ENCODE data around the gene MAN2A1. TPM values are rescaled to one million over a fixed set of nuclear protein-coding genes. Genes with fewer than 3 reads are reported as not detected.
"Not testable (repeated sequence)": the region's sequence is repeated elsewhere in the genome, so short reads cannot be mapped to it uniquely, and the experiment has no call there.

Gene MAN2A1
- total RNA-seq, 2 donors from 2014 or later: 60.7 to 62.1 TPM

DNA sequence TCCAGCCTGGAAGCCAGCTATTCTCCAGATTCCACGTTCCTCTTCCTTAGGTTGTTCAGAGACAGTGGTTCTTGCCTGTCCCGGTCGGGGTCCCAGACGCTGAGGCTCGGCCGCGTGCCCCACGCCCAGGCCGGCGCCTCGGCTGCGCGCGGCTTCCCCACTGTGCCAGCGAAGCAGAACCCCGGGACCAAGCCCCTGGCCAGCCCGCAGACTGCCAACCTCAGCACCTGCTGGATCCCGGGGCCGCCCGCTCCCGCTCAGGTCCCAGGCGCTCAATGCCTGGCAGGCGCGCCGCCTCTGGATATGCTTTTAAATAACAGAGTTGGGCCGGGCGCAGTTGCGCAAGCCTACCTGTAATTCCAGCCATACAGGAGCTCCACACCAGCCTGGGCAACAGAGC lies 195.5 kb downstream of the MAN2A1 start:
- TF ChIP-seq, protein P1, sequence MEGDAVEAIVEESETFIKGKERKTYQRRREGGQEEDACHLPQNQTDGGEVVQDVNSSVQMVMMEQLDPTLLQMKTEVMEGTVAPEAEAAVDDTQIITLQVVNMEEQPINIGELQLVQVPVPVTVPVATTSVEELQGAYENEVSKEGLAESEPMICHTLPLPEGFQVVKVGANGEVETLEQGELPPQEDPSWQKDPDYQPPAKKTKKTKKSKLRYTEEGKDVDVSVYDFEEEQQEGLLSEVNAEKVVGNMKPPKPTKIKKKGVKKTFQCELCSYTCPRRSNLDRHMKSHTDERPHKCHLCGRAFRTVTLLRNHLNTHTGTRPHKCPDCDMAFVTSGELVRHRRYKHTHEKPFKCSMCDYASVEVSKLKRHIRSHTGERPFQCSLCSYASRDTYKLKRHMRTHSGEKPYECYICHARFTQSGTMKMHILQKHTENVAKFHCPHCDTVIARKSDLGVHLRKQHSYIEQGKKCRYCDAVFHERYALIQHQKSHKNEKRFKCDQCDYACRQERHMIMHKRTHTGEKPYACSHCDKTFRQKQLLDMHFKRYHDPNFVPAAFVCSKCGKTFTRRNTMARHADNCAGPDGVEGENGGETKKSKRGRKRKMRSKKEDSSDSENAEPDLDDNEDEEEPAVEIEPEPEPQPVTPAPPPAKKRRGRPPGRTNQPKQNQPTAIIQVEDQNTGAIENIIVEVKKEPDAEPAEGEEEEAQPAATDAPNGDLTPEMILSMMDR (conservative IDR thresholded peaks at IDR 0.05): no peak
- H3K27me3 Mint-ChIP-seq (ENCODE audit: insufficient read depth): peaks cover 6% of the 10 kb centered on the region
- H3K4me1 ChIP-seq (ENCODE audit: control insufficient read depth, insufficient read depth, low read length): no peaks in the 10 kb centered on the region
- no peaks in the 10 kb centered on the region for H3K9me3 Mint-ChIP-seq
- H3K4me3 Mint-ChIP-seq: no peak overlapping the region
- H3K27ac Mint-ChIP-seq: no peak overlapping the region
- no peaks in the 10 kb centered on the region for H3K4me1 Mint-ChIP-seq
- DNase-seq: no peak
- H3K4me3 ChIP-seq (ENCODE audit: low read length): no peak overlapping the region
- H3K27ac ChIP-seq (ENCODE audit: low read depth, low read length): no peak overlapping the region
- no peak overlapping the region for H3K9ac ChIP-seq (ENCODE audit: extremely low read depth, low read length, poor library complexity, severe bottlenecking)
- H3K36me3 Mint-ChIP-seq (ENCODE audit: low read depth): no peaks in the 10 kb centered on the region
- no peaks in the 10 kb centered on the region for H3K9me3 ChIP-seq (ENCODE audit: control insufficient read depth, low read length)
- no peaks in the 10 kb centered on the region for H3K36me3 ChIP-seq (ENCODE audit: control insufficient read depth, insufficient read depth, low read length)
- no peaks in the 10 kb centered on the region for H3K27me3 ChIP-seq (ENCODE audit: control insufficient read depth, insufficient read depth, low read length, poor library complexity, severe bottlenecking)
- WGBS, 2 experiments (ENCODE audit: insufficient coverage in 1 of 2, insufficient read length in 1 of 2): 94 to 98% methylated on average over 8 to 28 of the region's 28 CpGs

DNA sequence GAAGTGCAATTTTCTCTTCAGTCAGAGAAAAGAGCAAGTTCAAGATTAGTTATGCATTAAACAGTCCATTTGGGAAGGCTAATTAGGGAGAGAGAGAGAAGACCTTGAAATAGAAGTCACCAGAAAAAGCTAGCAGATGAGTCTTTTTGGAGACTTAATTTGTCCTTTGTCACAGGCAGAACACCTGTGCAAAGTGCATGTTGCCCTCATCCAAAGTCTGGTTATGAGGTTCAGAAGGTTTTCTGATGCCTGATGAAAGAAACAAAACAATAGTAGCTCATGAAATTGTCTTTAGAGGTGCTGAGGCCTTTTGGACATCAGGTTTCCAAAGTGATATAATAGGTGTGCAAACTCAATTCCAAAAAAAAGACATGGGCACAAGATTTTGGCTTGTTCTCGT lies 199.3 kb downstream of the MAN2A1 start:
- Mint-ChIP-seq H3K9me3 (peaks cover 4% of the 10 kb centered on the region), H3K27me3 (ENCODE audit: insufficient read depth) (peaks cover 3% of the 10 kb centered on the region), H3K27ac (no peak overlapping the region), H3K4me1 (no peaks in the 10 kb centered on the region), H3K4me3 (no peak overlapping the region), H3K36me3 (ENCODE audit: low read depth) (no peaks in the 10 kb centered on the region)
- WGBS, 2 experiments (ENCODE audit: insufficient coverage in 1 of 2, insufficient read length in 1 of 2): 87% methylated on average over 1 of the region's 1 CpG; no CpG with 5 or more reads in 1 of the 2 experiments
- H3K36me3 ChIP-seq (ENCODE audit: control insufficient read depth, insufficient read depth, low read length): no peaks in the 10 kb centered on the region
- H3K27me3 ChIP-seq (ENCODE audit: control insufficient read depth, insufficient read depth, low read length, poor library complexity, severe bottlenecking): no peaks in the 10 kb centered on the region
- H3K4me1 ChIP-seq (ENCODE audit: control insufficient read depth, insufficient read depth, low read length): no peaks in the 10 kb centered on the region
- no peak overlapping the region for H3K9ac ChIP-seq (ENCODE audit: extremely low read depth, low read length, poor library complexity, severe bottlenecking)
- TF ChIP-seq, protein P1 (conservative IDR thresholded peaks at IDR 0.05): no peak
- no peak overlapping the region for H3K4me3 ChIP-seq (ENCODE audit: low read length)
- peaks cover 6% of the 10 kb centered on the region for H3K9me3 ChIP-seq (ENCODE audit: control insufficient read depth, low read length)
- DNase-seq: no peak
- no peak overlapping the region for H3K27ac ChIP-seq (ENCODE audit: low read depth, low read length)

DNA sequence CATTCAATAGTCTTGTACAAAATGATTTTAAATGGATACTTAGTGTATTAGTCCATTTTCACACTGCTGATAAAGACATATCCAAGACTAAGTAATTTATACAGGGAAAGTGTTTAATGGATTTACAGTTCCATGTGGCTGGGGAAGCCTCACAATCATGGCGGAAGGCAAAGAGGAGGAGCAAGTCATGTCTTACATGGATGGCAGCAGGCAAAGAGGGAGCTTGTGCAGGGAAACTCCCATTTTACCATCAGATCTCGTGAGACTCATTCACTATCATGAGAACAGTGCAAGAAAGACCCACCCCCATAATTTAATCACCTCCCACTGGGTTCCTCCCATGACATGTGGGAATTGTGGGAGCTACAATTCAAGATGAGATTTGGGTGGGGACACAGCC lies 203.5 kb downstream of the MAN2A1 start:
- H3K27me3 ChIP-seq (ENCODE audit: control insufficient read depth, insufficient read depth, low read length, poor library complexity, severe bottlenecking); H3K27ac Mint-ChIP-seq; H3K36me3 ChIP-seq (ENCODE audit: control insufficient read depth, insufficient read depth, low read length); H3K9me3 Mint-ChIP-seq; H3K27ac ChIP-seq (ENCODE audit: low read depth, low read length); H3K4me1 Mint-ChIP-seq; DNase-seq; H3K27me3 Mint-ChIP-seq (ENCODE audit: insufficient read depth); H3K9ac ChIP-seq (ENCODE audit: extremely low read depth, low read length, poor library complexity, severe bottlenecking); H3K4me3 Mint-ChIP-seq; H3K4me1 ChIP-seq (ENCODE audit: control insufficient read depth, insufficient read depth, low read length); H3K9me3 ChIP-seq (ENCODE audit: control insufficient read depth, low read length); H3K4me3 ChIP-seq (ENCODE audit: low read length); H3K36me3 Mint-ChIP-seq (ENCODE audit: low read depth): not testable (repeated sequence)
- WGBS, 2 experiments (ENCODE audit: insufficient coverage in 1 of 2, insufficient read length in 1 of 2): 92 to 100% methylated on average over 1 to 2 of the region's 2 CpGs
